Peyer's patch (tissue), 4 donors: ENCODE measurements around the gene XPO4.

Experiments used
- CTCF ChIP-seq, 6 experiments: fragments of 450-650 bp in 4 of 6; fragments of 200-600 bp in 2 of 6; sonication (generic) in 1 of 6; IDR thresholded peaks; one replicate each; pipeline ENCODE4 v1.5.1; 2017 to 2019; ENCODE audit warnings: antibody characterized with exemption in 6 of 6, mild to moderate bottlenecking in 3 of 6, moderate library complexity in 1 of 6
- POLR2A ChIP-seq, 2 donors: fragments of 450-650 bp; IDR thresholded peaks; one replicate each; pipeline ENCODE4 v1.5.1; 2017; ENCODE audit warnings: antibody characterized with exemption in 2 of 2, mild to moderate bottlenecking in 2 of 2, moderate library complexity in 2 of 2

GRCh38 chr13:20814224-20814910, 88.2 kb downstream of the XPO4 start:
- TF ChIP-seq CTCF (IDR thresholded peaks at IDR 0.05) (no peak), POLR2A (IDR thresholded peaks at IDR 0.05) (no peak)
